T47D (cell line): ENCODE measurements around the gene PEX10.
"Not testable (repeated sequence)": the region's sequence is repeated elsewhere in the genome, so short reads cannot be mapped to it uniquely, and the experiment has no call there.

ENCODE experiments used
- DNase-seq, 2 experiments: peaks; one replicate each; pipeline versions ENCODE4 v3.0.0 to v3.0.0-alpha.2; 2011 to 2012; ENCODE audit warnings: low read depth in 1 of 2, low spot score in 1 of 2
- JUND ChIP-seq: IDR thresholded peaks from 2 replicates; pipeline ENCODE4 v1.6.1; 2012; ENCODE audit warnings: low read depth
- in situ Hi-C: cut with HindIII; loops from 2 replicates; pipeline ENCODE4 v1.10.0; 2016; ENCODE audit warnings: low sequenced_read_pairs, low pct_unique_long_range_greater_than_20kb

PEX10 gene

GRCh38 chr1:2449636-2450454 is 37.5 kb upstream of the PEX10 start:
- no peak for DNase-seq
- no peak for TF ChIP-seq JUND
- in situ Hi-C loops: no loop called here

GRCh38 chr1:2448098-2448445 is 35.7 kb upstream of the PEX10 start:
- no peak for DNase-seq
- TF ChIP-seq JUND: no peak
- in situ Hi-C loops: no loop called here

- no peak for TF ChIP-seq JUND
- DNase-seq: no peak
- in situ Hi-C loops: no loop called here
Observed at GRCh38 chr1:2447276-2448097, 35.1 kb upstream of the PEX10 start.

- no peak for TF ChIP-seq JUND
- no peak for DNase-seq
- in situ Hi-C loops: no loop called here
Observed at GRCh38 chr1:2446861-2447260, 34.5 kb upstream of the PEX10 start.

- no peak for DNase-seq
- no peak for TF ChIP-seq JUND
- in situ Hi-C loops: no loop called here
Observed at GRCh38 chr1:2446394-2446793, 34.0 kb upstream of the PEX10 start.

- DNase-seq: no peak
- TF ChIP-seq JUND: no peak
- in situ Hi-C loops: no loop called here
Observed at GRCh38 chr1:2445823-2446215, 33.5 kb upstream of the PEX10 start.

GRCh38 chr1:2445162-2445822 is 32.9 kb upstream of the PEX10 start:
- DNase-seq: no peak
- in situ Hi-C loops: no loop called here
- TF ChIP-seq JUND: no peak

GRCh38 chr1:2444138-2444591 is 31.8 kb upstream of the PEX10 start:
- TF ChIP-seq JUND: no peak
- in situ Hi-C loops: no loop called here
- no peak for DNase-seq

GRCh38 chr1:2443277-2444137 is 31.1 kb upstream of the PEX10 start:
- TF ChIP-seq JUND: no peak

GRCh38 chr1:2442661-2443060 is 30.3 kb upstream of the PEX10 start:
- in situ Hi-C loops: no loop called here
- TF ChIP-seq JUND: no peak
- DNase-seq: no peak

More at GRCh38 chr1:2443277-2444137, 31.1 kb upstream of the PEX10 start:
- DNase-seq: peak in 1 of 2 experiments; percentile 25
- in situ Hi-C loops: no loop called here

- DNase-seq: peak in 1 of 2 experiments; percentile 7
- no peak for TF ChIP-seq JUND
- in situ Hi-C loops: no loop called here
Observed at GRCh38 chr1:2441746-2442145, 29.4 kb upstream of the PEX10 start.

GRCh38 chr1:2440346-2440745 is 28.0 kb upstream of the PEX10 start:
- in situ Hi-C loops: not testable (repeated sequence)

More at GRCh38 chr1:2440346-2440745, 28.0 kb upstream of the PEX10 start:
- not testable (repeated sequence) for DNase-seq
